Lung microvascular endothelial cell (primary cell): Measurements from ENCODE around the gene ZDHHC8. TPM values are rescaled to one million over a fixed set of nuclear protein-coding genes. Genes with fewer than 3 reads are reported as not detected.

Experiments
- DNase-seq, 2 donors: peaks; one replicate each; pipeline versions ENCODE4 v3.0.0 to v3.0.0-alpha.2; 2010; ENCODE audit warnings: low read depth in 2 of 2
- total RNA-seq: library from RNA; depleted of rRNA; stranded (reverse); fragments of >200 nt; gene quantifications from 2 replicates; pipeline ENCODE4 v1.2.1, GENCODE V29; 2014

Gene ZDHHC8
- total RNA-seq, 1 donor from 2014 or later: 4.2 TPM

GRCh38 chr22:20192972-20193760, 61.6 kb downstream of the ZDHHC8 start:
- DNase-seq: no peak

- DNase-seq: no peak
These were observed 62.3 kb downstream of the ZDHHC8 start for GRCh38 chr22:20193761-20194494.

- DNase-seq: no peak
These were observed 63.3 kb downstream of the ZDHHC8 start for GRCh38 chr22:20194681-20195593.

- DNase-seq: no peak
These were observed 64.7 kb downstream of the ZDHHC8 start for GRCh38 chr22:20196094-20196842.

Other genes with a start within 250 kb of the ZDHHC8 start
- gene COMT, start 190.0 kb upstream of the ZDHHC8 start, total RNA-seq: 222 and 628 TPM in 2 replicates
- gene TXNRD2, start 190.0 kb upstream of the ZDHHC8 start, total RNA-seq: 55.6 and 63.5 TPM in 2 replicates
- gene ARVCF, start 115.0 kb upstream of the ZDHHC8 start, total RNA-seq: 46.0 and 72.0 TPM in 2 replicates
- gene TANGO2, start 110.7 kb upstream of the ZDHHC8 start, total RNA-seq: 42.3 and 46.8 TPM in 2 replicates
- 17.4 and 23.2 TPM in 2 replicates for gene DGCR8, start 51.6 kb upstream of the ZDHHC8 start, total RNA-seq
- 99.2 and 108 TPM in 2 replicates for gene RANBP1, start 15.7 kb upstream of the ZDHHC8 start, total RNA-seq
- gene TRMT2A, start 14.6 kb upstream of the ZDHHC8 start, total RNA-seq: 24.0 and 31.0 TPM in 2 replicates
- 3.5 and 3.6 TPM in 2 replicates for gene CCDC188, start 19.3 kb downstream of the ZDHHC8 start, total RNA-seq
- 0.65 and 0.79 TPM in 2 replicates for gene RTN4R, start 136.5 kb downstream of the ZDHHC8 start, total RNA-seq
- gene DGCR6L, start 188.3 kb downstream of the ZDHHC8 start, total RNA-seq: 41.6 and 47.6 TPM in 2 replicates